Measurements from ENCODE around the gene NAA50.

DNA sequence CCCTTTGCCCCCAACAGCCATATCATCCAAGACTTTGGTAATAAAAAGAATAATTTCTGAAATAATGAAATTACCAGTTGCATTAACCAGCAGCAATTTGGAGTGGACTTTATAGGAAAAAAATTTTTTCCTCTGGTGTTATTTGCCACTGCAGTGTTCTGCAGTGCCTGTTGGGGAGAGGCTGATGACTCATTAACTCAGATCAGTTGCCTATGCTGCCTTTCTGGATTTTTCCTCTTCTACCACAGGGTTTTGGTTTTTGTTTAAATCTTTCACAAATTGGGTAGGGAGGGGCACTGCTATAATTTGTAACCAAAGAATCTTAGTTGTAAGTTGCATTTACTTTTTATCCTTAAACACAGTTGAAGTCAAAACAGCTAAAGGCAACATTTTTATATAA, 23.5 kb upstream of the NAA50 start:
- TF ChIP-seq, protein P1, sequence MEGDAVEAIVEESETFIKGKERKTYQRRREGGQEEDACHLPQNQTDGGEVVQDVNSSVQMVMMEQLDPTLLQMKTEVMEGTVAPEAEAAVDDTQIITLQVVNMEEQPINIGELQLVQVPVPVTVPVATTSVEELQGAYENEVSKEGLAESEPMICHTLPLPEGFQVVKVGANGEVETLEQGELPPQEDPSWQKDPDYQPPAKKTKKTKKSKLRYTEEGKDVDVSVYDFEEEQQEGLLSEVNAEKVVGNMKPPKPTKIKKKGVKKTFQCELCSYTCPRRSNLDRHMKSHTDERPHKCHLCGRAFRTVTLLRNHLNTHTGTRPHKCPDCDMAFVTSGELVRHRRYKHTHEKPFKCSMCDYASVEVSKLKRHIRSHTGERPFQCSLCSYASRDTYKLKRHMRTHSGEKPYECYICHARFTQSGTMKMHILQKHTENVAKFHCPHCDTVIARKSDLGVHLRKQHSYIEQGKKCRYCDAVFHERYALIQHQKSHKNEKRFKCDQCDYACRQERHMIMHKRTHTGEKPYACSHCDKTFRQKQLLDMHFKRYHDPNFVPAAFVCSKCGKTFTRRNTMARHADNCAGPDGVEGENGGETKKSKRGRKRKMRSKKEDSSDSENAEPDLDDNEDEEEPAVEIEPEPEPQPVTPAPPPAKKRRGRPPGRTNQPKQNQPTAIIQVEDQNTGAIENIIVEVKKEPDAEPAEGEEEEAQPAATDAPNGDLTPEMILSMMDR (IDR thresholded peaks at IDR 0.05) = no peak
- TF ChIP-seq EZH2 (IDR thresholded peaks at IDR 0.05; ENCODE audit: borderline replicate concordance, insufficient read depth, low read depth, low read length, poor library complexity, severe bottlenecking) = no peak
